ENCODE data around the gene ZDHHC8. TPM values are rescaled to one million over a fixed set of nuclear protein-coding genes. Genes with fewer than 3 reads are reported as not detected.

Gene ZDHHC8
- total and polyA plus RNA-seq, 12 donors: 23.2 to 51.7 (median 37.5) TPM

DNA sequence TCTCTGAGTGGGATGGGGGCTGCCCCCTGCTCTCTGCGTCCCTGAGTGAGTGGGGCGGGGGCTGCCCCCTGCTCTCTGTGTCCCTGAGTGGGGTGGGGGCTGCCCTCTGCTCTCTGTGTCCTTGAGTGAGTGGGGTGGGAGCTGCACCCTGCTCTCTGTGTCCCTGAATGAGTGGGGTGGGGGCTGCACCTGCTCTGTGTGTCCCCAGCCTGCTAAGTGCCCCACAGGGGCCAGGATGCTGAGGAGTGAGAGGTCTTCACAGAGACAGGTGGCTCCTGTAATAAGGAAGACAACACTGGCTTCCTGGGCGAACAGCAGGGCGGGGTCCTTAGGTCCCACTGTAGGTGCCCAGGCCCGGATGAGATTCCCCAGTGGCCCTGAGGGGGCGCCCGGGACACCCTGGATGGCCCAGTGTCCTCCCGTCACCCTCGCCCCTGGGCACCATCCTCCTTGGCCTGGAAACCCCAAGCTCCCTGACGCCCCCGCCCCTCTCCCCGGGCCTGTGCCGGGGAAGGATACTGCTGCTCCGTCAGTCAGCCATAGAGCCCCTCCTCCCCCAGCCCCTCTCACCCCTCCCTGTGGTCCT, 23.1 kb downstream of the ZDHHC8 start:
- TF ChIP-seq, protein P1, sequence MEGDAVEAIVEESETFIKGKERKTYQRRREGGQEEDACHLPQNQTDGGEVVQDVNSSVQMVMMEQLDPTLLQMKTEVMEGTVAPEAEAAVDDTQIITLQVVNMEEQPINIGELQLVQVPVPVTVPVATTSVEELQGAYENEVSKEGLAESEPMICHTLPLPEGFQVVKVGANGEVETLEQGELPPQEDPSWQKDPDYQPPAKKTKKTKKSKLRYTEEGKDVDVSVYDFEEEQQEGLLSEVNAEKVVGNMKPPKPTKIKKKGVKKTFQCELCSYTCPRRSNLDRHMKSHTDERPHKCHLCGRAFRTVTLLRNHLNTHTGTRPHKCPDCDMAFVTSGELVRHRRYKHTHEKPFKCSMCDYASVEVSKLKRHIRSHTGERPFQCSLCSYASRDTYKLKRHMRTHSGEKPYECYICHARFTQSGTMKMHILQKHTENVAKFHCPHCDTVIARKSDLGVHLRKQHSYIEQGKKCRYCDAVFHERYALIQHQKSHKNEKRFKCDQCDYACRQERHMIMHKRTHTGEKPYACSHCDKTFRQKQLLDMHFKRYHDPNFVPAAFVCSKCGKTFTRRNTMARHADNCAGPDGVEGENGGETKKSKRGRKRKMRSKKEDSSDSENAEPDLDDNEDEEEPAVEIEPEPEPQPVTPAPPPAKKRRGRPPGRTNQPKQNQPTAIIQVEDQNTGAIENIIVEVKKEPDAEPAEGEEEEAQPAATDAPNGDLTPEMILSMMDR (IDR thresholded peaks at IDR 0.05): peak in 1 of 9 donors; percentile 6
- peak overlapping the region in 7 of 10 donors; percentile 20 to 31 (median 29) for H3K4me3 ChIP-seq
- WGBS, 2 donors: 53 to 58% methylated on average over 14 of the region's 14 CpGs
- H3K27me3 ChIP-seq: peaks cover 0 to 7% (median 0%) of the 10 kb centered on the region in 7 donors
- H3K4me1 ChIP-seq: peaks cover 0 to 7% (median 4%) of the 10 kb centered on the region in 9 donors
- H3K36me3 ChIP-seq: no peaks in the 10 kb centered on the region
- DNase-seq (no peak), ATAC-seq (peak in 3 of 8 donors; percentile 3 to 10 (median 4))
- H3K27ac ChIP-seq: no peak overlapping the region
- intact Hi-C loops (cut with DNase I): loop anchor here in 5 of 10 donors (5.0 to 10.0 kb wide), 3 partner anchors 50 to 133 kb away; partner anchors contain the start of gene RTN4R (in 4 of the 5)
- H3K9me3 ChIP-seq: no peaks in the 10 kb centered on the region

DNA sequence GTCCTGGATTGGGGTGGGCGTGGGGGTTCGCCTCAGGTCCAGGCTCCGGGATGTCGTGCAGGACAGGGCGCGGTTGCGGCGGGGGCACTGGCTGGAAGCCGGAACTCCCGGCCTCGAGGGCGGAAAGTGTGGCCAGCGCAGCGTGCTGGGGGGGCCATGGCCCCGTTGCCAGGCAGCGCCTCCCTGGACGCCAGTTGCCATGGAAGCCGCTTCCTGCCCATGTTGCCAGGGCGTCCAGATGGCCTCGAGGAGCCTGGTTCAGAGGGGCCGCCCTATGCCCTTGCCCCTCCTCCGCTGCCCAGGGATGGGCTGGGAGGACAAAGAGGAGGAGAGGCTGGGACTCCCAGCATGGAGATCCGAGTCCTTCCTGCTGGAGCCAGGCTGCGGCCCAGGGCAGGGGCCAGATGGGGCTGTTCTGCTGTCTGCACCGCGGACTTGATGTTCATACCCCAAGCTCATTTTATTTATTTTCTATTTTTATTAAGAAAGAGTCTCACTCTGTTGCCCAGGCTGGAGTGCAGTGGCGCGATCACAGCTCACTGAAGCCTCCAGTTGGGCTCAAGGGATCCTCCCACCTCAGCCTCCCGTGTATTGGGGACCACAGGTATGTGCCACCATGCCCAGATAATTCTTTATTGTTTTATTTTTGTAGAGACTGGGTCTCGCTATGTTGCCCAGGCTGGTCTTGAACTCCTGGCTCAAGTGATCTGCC, 23.9 kb downstream of the ZDHHC8 start:
- Histone ChIP-seq H3K36me3 (no peaks in the 10 kb centered on the region), H3K4me3 (peak overlapping the region in 7 of 10 donors; percentile 20 to 31 (median 29)), H3K4me1 (peaks cover 0 to 7% (median 4%) of the 10 kb centered on the region in 9 donors), H3K9me3 (no peaks in the 10 kb centered on the region), H3K27ac (no peak overlapping the region), H3K27me3 (peaks cover 0 to 7% (median 0%) of the 10 kb centered on the region in 7 donors)
- TF ChIP-seq, protein P1 (IDR thresholded peaks at IDR 0.05): no peak
- peak; percentile 64 to 73 for DNase-seq
- ATAC-seq: peak; percentile 37 to 81 (median 72)
- intact Hi-C loops (cut with DNase I): loop anchor here in 7 of 10 donors (2.0 to 10.0 kb wide), 4 partner anchors 49 to 132 kb away; partner anchors contain the start of gene RTN4R (in 4 of the 7)
- 54 to 59% methylated on average over 27 to 30 of the region's 30 CpGs for WGBS, 2 donors

DNA sequence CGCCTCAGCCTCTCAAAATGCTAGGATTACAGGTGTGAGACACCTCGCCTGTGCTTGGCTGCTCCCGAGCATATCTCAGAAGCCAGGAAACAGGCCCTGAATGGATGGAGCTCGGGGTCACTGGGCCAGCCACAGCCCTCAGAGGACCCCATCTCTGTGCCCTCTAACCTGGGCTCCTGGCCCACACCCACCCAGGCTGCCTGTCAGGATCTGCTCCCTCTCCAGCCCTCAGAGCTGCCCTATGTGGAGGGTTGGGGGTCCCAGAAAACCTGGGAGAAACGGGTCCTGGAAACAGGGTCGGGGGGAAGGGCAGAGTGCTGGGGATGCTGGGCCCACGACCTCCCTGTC, 24.4 kb downstream of the ZDHHC8 start:
- H3K9me3 ChIP-seq: no peaks in the 10 kb centered on the region
- DNase-seq (no peak), ATAC-seq (no peak)
- TF ChIP-seq, protein P1 (IDR thresholded peaks at IDR 0.05): no peak
- peaks cover 0 to 7% (median 4%) of the 10 kb centered on the region in 9 donors for H3K4me1 ChIP-seq
- no peak overlapping the region for H3K27ac ChIP-seq
- no peak overlapping the region for H3K4me3 ChIP-seq
- WGBS, 2 donors: 69 to 70% methylated on average over 7 of the region's 7 CpGs
- H3K36me3 ChIP-seq: no peaks in the 10 kb centered on the region
- intact Hi-C loops (cut with DNase I): loop anchor here in 7 of 10 donors (2.0 to 10.0 kb wide), 4 partner anchors 49 to 131 kb away; partner anchors contain the start of gene RTN4R (in 4 of the 7)
- peaks cover 0 to 7% (median 0%) of the 10 kb centered on the region in 7 donors for H3K27me3 ChIP-seq

DNA sequence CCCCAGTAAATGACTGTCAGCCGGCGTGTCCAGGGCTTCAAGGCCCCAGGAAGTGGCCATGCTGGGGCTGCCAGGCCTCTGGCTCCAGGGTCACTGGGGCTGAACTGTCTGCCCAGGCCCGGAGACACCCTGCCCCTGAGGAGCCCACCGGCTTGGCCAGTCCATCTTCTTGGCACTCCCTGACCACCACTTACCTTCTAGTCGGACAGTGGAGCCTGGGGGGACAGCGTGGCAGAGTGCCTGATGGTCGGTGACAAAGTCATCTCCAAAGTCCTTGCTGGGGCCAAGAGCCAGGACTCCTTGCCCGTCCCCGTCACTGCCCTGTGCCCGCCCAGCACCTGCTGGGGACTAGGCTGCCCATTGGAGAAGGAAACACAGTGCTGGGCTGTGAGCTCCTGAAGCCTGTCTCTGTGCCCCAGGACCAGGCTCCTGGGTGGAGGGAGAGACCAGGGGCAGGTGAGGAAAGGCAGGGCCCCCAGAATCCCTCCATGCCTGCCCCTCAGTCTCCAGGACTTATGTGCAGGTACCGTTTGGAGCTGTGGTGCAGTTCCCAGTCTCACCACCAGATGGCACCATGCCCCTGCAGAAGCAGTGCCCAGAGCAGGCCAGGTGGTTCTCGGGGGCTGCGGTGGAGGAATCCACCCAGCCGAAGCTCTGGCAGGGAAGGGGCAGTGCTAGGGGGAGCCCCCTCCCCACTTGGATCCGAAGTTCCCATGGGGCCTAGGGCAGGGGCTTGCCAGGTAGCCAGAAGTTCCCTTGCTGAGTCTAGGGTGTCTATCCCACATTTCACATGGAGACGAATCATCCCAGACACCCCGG, 25.2 kb downstream of the ZDHHC8 start:
- WGBS, 2 donors: 40 to 44% methylated on average over 17 of the region's 17 CpGs
- no peak overlapping the region for H3K27ac ChIP-seq
- TF ChIP-seq, protein P1 (IDR thresholded peaks at IDR 0.05): peak in 8 of 9 donors; percentile 97 to 100 (median 98)
- H3K4me1 ChIP-seq: peaks cover 0 to 7% (median 4%) of the 10 kb centered on the region in 9 donors
- peaks cover 0 to 7% (median 0%) of the 10 kb centered on the region in 7 donors for H3K27me3 ChIP-seq
- intact Hi-C loops (cut with DNase I): loop anchor here in 8 of 10 donors (1.0 to 10.0 kb wide), 6 partner anchors 48 to 130 kb away; partner anchors contain the start of gene RTN4R (in 8 of the 8)
- peak; percentile 68 to 85 (median 76) for ATAC-seq
- peak; percentile 83 to 88 for DNase-seq
- no peaks in the 10 kb centered on the region for H3K36me3 ChIP-seq
- no peaks in the 10 kb centered on the region for H3K9me3 ChIP-seq
- no peak overlapping the region for H3K4me3 ChIP-seq
